Measurements from ENCODE around the gene COL26A1. TPM values are rescaled to one million over a fixed set of nuclear protein-coding genes. Genes with fewer than 3 reads are reported as not detected.
"Not testable (repeated sequence)": the region's sequence is repeated elsewhere in the genome, so short reads cannot be mapped to it uniquely, and the experiment has no call there.

COL26A1 gene
- total RNA-seq, 4 donors from 2014 or later: 0.20 to 0.30 (median 0.21) TPM; not detected in 1

DNA sequence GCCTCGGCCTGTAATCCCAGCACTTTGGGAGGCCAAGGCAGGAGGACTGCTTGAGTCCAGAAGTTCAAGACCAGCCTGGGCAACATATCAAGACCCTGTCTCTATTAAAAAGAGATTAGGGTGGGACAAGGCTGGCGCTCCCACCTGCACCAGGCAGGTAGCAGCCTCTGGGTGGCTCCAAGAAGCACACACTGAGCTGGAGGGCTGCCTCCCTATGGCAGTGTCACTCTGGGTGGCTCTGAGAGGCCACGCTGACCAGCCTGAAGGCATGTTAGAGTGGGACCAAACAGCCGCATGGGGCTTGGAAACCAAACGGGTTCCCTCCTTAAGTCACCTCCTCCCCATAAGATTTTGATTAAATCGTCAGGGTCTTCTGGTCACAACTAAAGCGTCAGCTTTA, 19.8 kb upstream of the COL26A1 start:
- H3K36me3 ChIP-seq: no peaks in the 10 kb centered on the region
- no peaks in the 10 kb centered on the region for H3K9me3 ChIP-seq
- H3K27me3 ChIP-seq: no peaks in the 10 kb centered on the region
- no peak overlapping the region for H3K27ac ChIP-seq
- H3K4me3 ChIP-seq: no peak overlapping the region
- 61 to 74% methylated on average over 7 of the region's 7 CpGs for WGBS, 2 donors
- TF ChIP-seq EP300 (IDR thresholded peaks at IDR 0.05) (no peak), POLR2A (IDR thresholded peaks at IDR 0.05) (no peak)
- TF ChIP-seq, protein P1, sequence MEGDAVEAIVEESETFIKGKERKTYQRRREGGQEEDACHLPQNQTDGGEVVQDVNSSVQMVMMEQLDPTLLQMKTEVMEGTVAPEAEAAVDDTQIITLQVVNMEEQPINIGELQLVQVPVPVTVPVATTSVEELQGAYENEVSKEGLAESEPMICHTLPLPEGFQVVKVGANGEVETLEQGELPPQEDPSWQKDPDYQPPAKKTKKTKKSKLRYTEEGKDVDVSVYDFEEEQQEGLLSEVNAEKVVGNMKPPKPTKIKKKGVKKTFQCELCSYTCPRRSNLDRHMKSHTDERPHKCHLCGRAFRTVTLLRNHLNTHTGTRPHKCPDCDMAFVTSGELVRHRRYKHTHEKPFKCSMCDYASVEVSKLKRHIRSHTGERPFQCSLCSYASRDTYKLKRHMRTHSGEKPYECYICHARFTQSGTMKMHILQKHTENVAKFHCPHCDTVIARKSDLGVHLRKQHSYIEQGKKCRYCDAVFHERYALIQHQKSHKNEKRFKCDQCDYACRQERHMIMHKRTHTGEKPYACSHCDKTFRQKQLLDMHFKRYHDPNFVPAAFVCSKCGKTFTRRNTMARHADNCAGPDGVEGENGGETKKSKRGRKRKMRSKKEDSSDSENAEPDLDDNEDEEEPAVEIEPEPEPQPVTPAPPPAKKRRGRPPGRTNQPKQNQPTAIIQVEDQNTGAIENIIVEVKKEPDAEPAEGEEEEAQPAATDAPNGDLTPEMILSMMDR (IDR thresholded peaks at IDR 0.05): no peak
- no peaks in the 10 kb centered on the region for H3K4me1 ChIP-seq
- DNase-seq (ENCODE audit: low spot score in 2 of 2): no peak

DNA sequence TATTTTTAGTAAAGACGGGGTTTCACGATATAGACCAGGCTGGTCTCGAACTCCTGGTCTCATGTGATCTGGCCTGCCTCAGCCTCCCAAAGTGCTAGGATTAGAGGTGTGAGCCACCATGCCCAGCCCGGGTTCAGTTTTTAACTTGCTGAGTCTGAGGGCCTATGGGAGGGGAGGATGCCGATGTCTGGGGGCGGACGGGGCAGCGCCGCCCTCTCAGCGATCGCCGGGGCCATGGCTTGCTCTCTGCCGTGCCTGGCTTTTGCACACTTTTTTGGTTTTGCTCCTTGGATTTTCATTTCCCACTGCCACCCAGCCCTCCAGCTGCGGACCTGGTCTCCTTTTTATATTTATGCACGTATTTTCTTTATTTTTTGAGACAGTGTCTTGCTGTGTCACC, 15.2 kb upstream of the COL26A1 start:
- Histone ChIP-seq H3K27ac (no peak overlapping the region), H3K9me3 (no peaks in the 10 kb centered on the region), H3K36me3 (no peaks in the 10 kb centered on the region), H3K27me3 (peaks cover 0 to 8% of the 10 kb centered on the region in 2 donors), H3K4me3 (no peak overlapping the region), H3K4me1 (no peaks in the 10 kb centered on the region)
- WGBS, 2 donors: 86 to 96% methylated on average over 15 of the region's 15 CpGs
- TF ChIP-seq EP300 (IDR thresholded peaks at IDR 0.05) (no peak), POLR2A (IDR thresholded peaks at IDR 0.05) (no peak)
- TF ChIP-seq, protein P1 (IDR thresholded peaks at IDR 0.05): no peak
- no peak for DNase-seq (ENCODE audit: low spot score in 2 of 2)

DNA sequence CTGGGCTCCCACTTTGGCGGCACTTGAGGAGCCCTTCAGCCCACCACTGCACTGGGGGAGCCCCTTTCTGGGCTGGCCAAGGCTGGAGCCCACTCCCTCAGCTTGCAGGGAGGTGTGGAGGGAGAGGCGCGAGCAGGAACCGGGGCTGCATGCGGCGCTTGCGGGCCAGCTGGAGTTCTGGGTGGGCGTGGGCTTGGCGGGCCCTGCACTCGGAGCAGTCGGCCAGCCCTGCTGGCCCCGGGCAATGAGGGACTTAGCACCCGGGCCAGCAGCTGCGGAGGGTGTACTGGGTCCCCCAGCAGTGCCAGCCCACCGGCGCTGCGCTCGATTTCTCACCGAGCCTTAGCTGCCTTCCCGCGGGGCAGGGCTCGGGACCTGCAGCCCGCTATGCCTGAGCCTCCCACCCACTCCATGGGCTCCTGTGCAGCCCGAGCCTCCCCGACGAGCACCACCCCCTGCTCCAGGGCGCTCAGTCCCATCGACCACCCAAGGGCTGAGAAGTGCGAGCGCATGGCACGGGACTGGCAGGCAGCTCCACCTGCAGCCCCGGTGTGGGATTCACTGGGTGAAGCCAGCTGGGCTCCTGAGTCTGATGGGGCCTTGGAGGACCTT, 14.1 kb upstream of the COL26A1 start:
- H3K36me3 ChIP-seq; H3K9me3 ChIP-seq; DNase-seq (ENCODE audit: low spot score in 2 of 2); H3K4me1 ChIP-seq; H3K4me3 ChIP-seq; H3K27ac ChIP-seq; H3K27me3 ChIP-seq: not testable (repeated sequence)
- 91 to 93% methylated on average over 10 to 16 of the region's 32 CpGs for WGBS, 2 donors

DNA sequence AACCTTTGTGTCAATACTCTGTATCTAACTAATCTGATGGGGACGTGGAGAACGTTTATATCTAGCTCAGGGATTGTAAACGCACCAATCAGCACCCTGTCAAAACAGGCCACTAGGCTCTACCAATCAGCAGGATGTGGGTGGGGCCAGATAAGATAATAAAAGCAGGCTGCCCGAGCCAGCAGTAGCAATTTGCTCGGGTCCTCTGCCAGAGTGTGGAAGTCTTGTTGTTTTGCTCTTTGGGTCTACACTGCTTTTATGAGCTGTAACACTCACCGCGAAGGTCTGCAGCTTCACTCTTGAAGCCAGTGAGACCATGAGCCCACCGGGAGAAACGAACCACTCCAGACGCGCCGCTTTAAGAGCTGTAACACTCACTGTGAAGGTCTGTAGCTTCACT, 13.4 kb upstream of the COL26A1 start:
- not testable (repeated sequence) for H3K27ac ChIP-seq; H3K4me3 ChIP-seq; H3K9me3 ChIP-seq; H3K4me1 ChIP-seq; DNase-seq (ENCODE audit: low spot score in 2 of 2); H3K36me3 ChIP-seq
- peaks cover 0 to 11% of the 10 kb centered on the region in 2 donors for H3K27me3 ChIP-seq
- 79 to 84% methylated on average over 12 of the region's 12 CpGs for WGBS, 2 donors

DNA sequence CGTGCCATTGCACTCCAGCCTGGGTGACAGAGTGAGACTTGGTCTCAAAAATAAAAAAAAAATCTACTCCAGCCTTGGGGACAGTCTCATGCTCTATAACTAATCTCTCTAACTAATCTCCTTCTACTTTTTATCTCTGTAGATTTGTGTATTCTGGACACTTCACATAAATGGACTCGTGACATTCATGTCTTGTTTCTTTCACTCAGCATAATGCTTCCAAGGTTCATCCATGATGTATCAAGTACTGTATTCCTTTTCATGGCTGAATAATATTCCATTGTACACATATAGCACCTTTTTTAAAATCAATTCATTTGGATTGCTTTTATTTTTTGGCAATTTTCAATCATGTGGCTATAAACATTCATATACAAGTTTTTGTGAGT, 9.8 kb upstream of the COL26A1 start:
- no peak overlapping the region for H3K4me3 ChIP-seq
- no peaks in the 10 kb centered on the region for H3K4me1 ChIP-seq
- WGBS, 2 donors: 63 to 86% methylated on average over 2 of the region's 2 CpGs
- H3K9me3 ChIP-seq: no peaks in the 10 kb centered on the region
- peaks cover 0 to 11% of the 10 kb centered on the region in 2 donors for H3K27me3 ChIP-seq
- no peak overlapping the region for H3K27ac ChIP-seq
- DNase-seq (ENCODE audit: low spot score in 2 of 2): no peak
- no peak for TF ChIP-seq POLR2A (IDR thresholded peaks at IDR 0.05)
- TF ChIP-seq, protein P1 (IDR thresholded peaks at IDR 0.05): no peak
- no peak for TF ChIP-seq EP300 (IDR thresholded peaks at IDR 0.05)
- no peaks in the 10 kb centered on the region for H3K36me3 ChIP-seq

DNA sequence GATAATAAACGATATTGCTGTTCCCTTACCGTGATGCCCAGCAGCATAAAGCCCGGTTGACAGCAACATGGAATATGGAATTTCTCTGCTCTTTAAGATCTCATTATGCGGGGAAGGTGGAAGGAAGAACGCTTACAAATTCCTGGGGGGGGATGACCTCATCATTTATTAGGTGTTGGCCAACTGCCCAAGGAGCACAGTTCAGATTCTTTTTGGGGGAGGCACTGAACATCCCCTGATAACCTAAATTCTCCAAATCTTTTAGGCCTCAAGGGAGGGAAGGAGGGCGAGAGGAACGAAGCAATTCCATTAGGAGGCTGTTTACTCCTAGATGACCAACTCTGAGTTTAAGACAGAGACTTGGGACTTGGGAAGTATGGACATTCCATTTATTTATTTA, 5.2 kb upstream of the COL26A1 start:
- DNase-seq (ENCODE audit: low spot score in 2 of 2): no peak
- H3K27me3 ChIP-seq: peaks cover 0 to 17% of the 10 kb centered on the region in 2 donors
- H3K36me3 ChIP-seq: no peaks in the 10 kb centered on the region
- 45 to 50% methylated on average over 7 of the region's 7 CpGs for WGBS, 2 donors
- no peak for TF ChIP-seq POLR2A (IDR thresholded peaks at IDR 0.05)
- H3K9me3 ChIP-seq: no peaks in the 10 kb centered on the region
- no peak overlapping the region for H3K27ac ChIP-seq
- H3K4me1 ChIP-seq: peaks cover 0 to 1% (median 0%) of the 10 kb centered on the region in 4 donors
- H3K4me3 ChIP-seq: no peak overlapping the region
